Smooth muscle cell (in vitro differentiated cells): ENCODE results near the gene PRKCE. TPM values are rescaled to one million over a fixed set of nuclear protein-coding genes. Genes with fewer than 3 reads are reported as not detected.
A peak's percentile ranks its signal among the peaks of the same experiment; 100 is the strongest.

ENCODE experiments used
- DNase-seq: peaks from one replicate; lab custom pipeline; 2025; ENCODE audit not compliant: unreplicated experiment; lab: John Stamatoyannopoulos, UW
- H2AFZ ChIP-seq: fragments of 200-600 bp; sonication (generic); 2 replicates; pipeline ENCODE4 v1.6.0; 2016; ENCODE audit warnings: antibody characterized with exemption, low read depth, mild to moderate bottlenecking
- H3F3A ChIP-seq: fragments of 200-600 bp; sonication (generic); 2 replicates; pipeline ENCODE4 v1.6.0; 2017; ENCODE audit warnings: antibody characterized with exemption, low read depth
- H3K27ac ChIP-seq: fragments of 200-600 bp; sonication (generic); 2 replicates; pipeline ENCODE4 v1.5.1; 2016; ENCODE audit warnings: low read depth, mild to moderate bottlenecking
- H3K27me3 ChIP-seq: fragments of 200-600 bp; sonication (generic); 2 replicates; pipeline ENCODE4 v1.6.1; 2016; ENCODE audit warnings: low read depth, mild to moderate bottlenecking
- H3K36me3 ChIP-seq: fragments of 200-600 bp; sonication (generic); 2 replicates; pipeline ENCODE4 v1.5.1; 2016; ENCODE audit warnings: low read depth
- H3K4me1 ChIP-seq: fragments of 200-600 bp; sonication (generic); 2 replicates; pipeline ENCODE4 v1.5.1; 2016; ENCODE audit warnings: low read depth
- H3K4me2 ChIP-seq: fragments of 200-600 bp; sonication (generic); 2 replicates; pipeline ENCODE4 v1.6.0; 2016; ENCODE audit warnings: mild to moderate bottlenecking
- H3K4me3 ChIP-seq: fragments of 200-600 bp; sonication (generic); 2 replicates; pipeline ENCODE4 v1.5.1; 2016; ENCODE audit warnings: mild to moderate bottlenecking
- H3K79me2 ChIP-seq: fragments of 200-600 bp; sonication (generic); 2 replicates; pipeline ENCODE4 v1.6.0; 2016; ENCODE audit warnings: low read depth, mild to moderate bottlenecking
- H3K9ac ChIP-seq: fragments of 200-600 bp; sonication (generic); 2 replicates; pipeline ENCODE4 v1.6.0; 2016; ENCODE audit warnings: low read depth
- H3K9me3 ChIP-seq: fragments of 200-600 bp; sonication (generic); replicated peaks from 2 replicates; pipeline ENCODE4 v1.5.1; 2016; ENCODE audit warnings: low read depth
- H4K20me1 ChIP-seq: fragments of 200-600 bp; sonication (generic); 2 replicates; pipeline ENCODE4 v1.6.0; 2016; ENCODE audit warnings: low read depth
- CTCF ChIP-seq: fragments of 200-600 bp; sonication (generic); IDR thresholded peaks from 2 replicates; pipeline ENCODE4 v1.5.1; 2017; ENCODE audit warnings: borderline replicate concordance, mild to moderate bottlenecking, antibody characterized with exemption; ENCODE audit not compliant: insufficient read depth, poor library complexity, severe bottlenecking
- WGBS: methylation state at CpG from one replicate; pipeline ENCODE4 v1.1.7; 2016; ENCODE audit warnings: low lambda C conversion rate; 5-methylcytosine and 5-hydroxymethylcytosine counted together
- polyA plus RNA-seq: library from polyadenylated mRNA; unstranded; fragments of >200 nt; fragmentation: Nextera tagmentation; extraction: Ambion mirVana; gene quantifications from 2 replicates; pipeline ENCODE4 v1.2.1, GENCODE V29; 2016
- total RNA-seq: library from RNA; depleted of rRNA; stranded (reverse); fragments of >200 nt; gene quantifications from 2 replicates; pipeline ENCODE4 v1.2.3, GENCODE V29; 2014

The PRKCE gene
- total and polyA plus RNA-seq, 2 experiments from 2014 or later = 20.6 to 29.1 TPM

GRCh38 chr2:46072101-46072820 lies 420.8 kb downstream of the PRKCE start:
- peak overlapping the region; percentile 93 for H3K27ac ChIP-seq
- WGBS = 71% methylated on average over 8 of the region's 8 CpGs
- H4K20me1 ChIP-seq = no peaks in the 10 kb centered on the region
- peaks cover 26% of the 10 kb centered on the region for H3F3A ChIP-seq
- H3K9ac ChIP-seq = no peak overlapping the region
- DNase-seq = no peak
- H3K36me3 ChIP-seq = no peaks in the 10 kb centered on the region
- H3K27me3 ChIP-seq = no peaks in the 10 kb centered on the region
- H3K9me3 ChIP-seq = no peaks in the 10 kb centered on the region
- H3K4me1 ChIP-seq = peaks cover 19% of the 10 kb centered on the region
- no peak overlapping the region for H2AFZ ChIP-seq
- no peak overlapping the region for H3K4me3 ChIP-seq
- peak overlapping the region; percentile 71 for H3K4me2 ChIP-seq
- H3K79me2 ChIP-seq = no peaks in the 10 kb centered on the region
- TF ChIP-seq CTCF = no peak

GRCh38 chr2:46073540-46074046 lies 422.1 kb downstream of the PRKCE start:
- Histone ChIP-seq H3K36me3 (no peaks in the 10 kb centered on the region), H3K9me3 (no peaks in the 10 kb centered on the region), H3F3A (peaks cover 23% of the 10 kb centered on the region), H3K27me3 (no peaks in the 10 kb centered on the region), H3K79me2 (no peaks in the 10 kb centered on the region), H2AFZ (no peak overlapping the region), H3K27ac (peak overlapping the region; percentile 93), H3K4me1 (peaks cover 19% of the 10 kb centered on the region), H4K20me1 (no peaks in the 10 kb centered on the region), H3K4me2 (peak overlapping the region; percentile 71), H3K9ac (peak overlapping the region; percentile 58), H3K4me3 (no peak overlapping the region)
- no peak for TF ChIP-seq CTCF
- DNase-seq = no peak
- WGBS = 11% methylated on average over 9 of the region's 9 CpGs

DNA sequence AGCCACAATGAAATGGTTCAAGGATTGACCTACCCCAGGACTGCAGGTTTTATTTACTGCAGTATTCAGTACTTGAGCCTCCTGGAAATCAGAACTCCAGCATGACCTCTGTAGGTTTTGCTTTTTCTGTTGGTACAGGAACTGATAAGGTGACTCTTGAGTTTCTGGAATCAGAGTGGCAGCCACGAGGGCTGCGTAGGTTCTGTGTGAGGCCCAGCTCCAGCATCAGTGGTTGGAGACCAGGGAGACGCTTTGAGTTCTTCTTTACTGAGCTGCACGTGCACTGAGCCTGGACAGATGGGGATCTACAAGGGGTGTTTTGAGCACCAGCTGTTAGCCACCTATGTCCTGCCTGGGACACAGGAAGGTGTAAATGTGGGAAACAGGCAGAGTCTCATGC lies 423.0 kb downstream of the PRKCE start:
- peaks cover 23% of the 10 kb centered on the region for H3F3A ChIP-seq
- no peaks in the 10 kb centered on the region for H3K9me3 ChIP-seq
- 69% methylated on average over 4 of the region's 4 CpGs for WGBS
- H4K20me1 ChIP-seq = no peaks in the 10 kb centered on the region
- no peak overlapping the region for H2AFZ ChIP-seq
- TF ChIP-seq CTCF = no peak
- no peak overlapping the region for H3K4me3 ChIP-seq
- no peaks in the 10 kb centered on the region for H3K36me3 ChIP-seq
- no peaks in the 10 kb centered on the region for H3K27me3 ChIP-seq
- H3K27ac ChIP-seq = peak overlapping the region; percentile 93
- DNase-seq = no peak
- no peaks in the 10 kb centered on the region for H3K79me2 ChIP-seq
- H3K4me1 ChIP-seq = peaks cover 19% of the 10 kb centered on the region
- H3K4me2 ChIP-seq = peak overlapping the region; percentile 71
- no peak overlapping the region for H3K9ac ChIP-seq

GRCh38 chr2:46075848-46076247 lies 424.4 kb downstream of the PRKCE start:
- no peaks in the 10 kb centered on the region for H3K79me2 ChIP-seq
- H3K27me3 ChIP-seq = no peaks in the 10 kb centered on the region
- H3K27ac ChIP-seq = peak overlapping the region; percentile 53
- no peak overlapping the region for H2AFZ ChIP-seq
- no peaks in the 10 kb centered on the region for H4K20me1 ChIP-seq
- H3K4me3 ChIP-seq = no peak overlapping the region
- H3K9ac ChIP-seq = no peak overlapping the region
- DNase-seq = no peak
- WGBS = 76% methylated on average over 5 of the region's 5 CpGs
- H3K36me3 ChIP-seq = no peaks in the 10 kb centered on the region
- H3K4me1 ChIP-seq = peaks cover 19% of the 10 kb centered on the region
- TF ChIP-seq CTCF = no peak
- H3F3A ChIP-seq = peaks cover 23% of the 10 kb centered on the region
- H3K4me2 ChIP-seq = peak overlapping the region; percentile 6
- H3K9me3 ChIP-seq = no peaks in the 10 kb centered on the region
